ENCODE data around the gene SGIP1.

The SGIP1 gene

DNA sequence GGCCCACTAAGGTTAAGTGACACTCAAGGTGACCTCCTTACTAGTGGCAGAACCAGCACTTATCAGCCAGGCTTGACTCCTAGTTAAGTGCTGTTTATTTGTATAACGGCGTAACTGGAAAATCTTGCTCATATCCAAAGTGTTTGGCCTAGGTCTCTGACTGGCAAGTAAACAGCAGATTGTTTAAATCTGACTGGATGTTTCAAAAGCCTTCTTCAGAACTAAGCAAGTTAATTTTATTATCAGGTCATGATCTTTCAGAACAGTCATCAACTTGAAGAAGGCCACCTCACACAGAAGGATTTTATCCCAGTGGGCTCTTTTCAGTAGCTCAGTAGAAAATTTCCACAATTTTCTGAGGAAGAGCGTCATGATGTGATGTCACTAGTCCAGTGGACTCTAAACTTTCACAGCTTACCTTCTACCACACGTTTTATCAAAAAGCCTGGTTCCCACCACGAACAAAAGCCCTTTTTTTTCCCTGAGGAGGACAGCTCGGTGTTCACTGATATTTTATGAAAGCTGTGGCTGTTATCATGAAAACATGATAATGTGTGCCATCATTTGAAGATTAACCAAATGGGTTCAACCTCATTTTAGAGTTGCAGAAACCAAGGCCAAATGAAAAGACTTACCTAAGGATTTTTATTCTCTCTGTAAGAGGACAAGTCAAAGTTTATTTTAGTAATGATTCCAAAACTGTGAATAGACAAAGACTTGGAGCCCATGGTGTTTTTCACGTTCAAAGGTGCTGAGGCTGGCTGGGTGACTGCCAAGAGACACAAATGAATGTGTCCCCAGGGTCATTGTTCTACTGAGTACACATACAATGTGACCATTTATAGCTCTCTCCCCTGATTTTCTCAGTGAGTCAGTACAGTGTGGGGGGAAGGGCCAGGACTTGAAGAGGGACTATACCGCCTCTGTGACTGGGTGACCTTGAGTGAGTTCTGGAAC, 9.1 kb downstream of the SGIP1 start:
- Histone ChIP-seq H3K27me3 (ENCODE audit: control insufficient read depth, insufficient read depth, low read length) (no peaks in the 10 kb centered on the region), H3K4me1 (ENCODE audit: control insufficient read depth, insufficient read depth, low read length) (no peaks in the 10 kb centered on the region), H3K9ac (ENCODE audit: low read length) (no peak overlapping the region), H3K27ac (ENCODE audit: low read depth, low read length) (no peak overlapping the region), H3K36me3 (ENCODE audit: control insufficient read depth, insufficient read depth, low read length) (no peaks in the 10 kb centered on the region), H3K4me3 (ENCODE audit: low read length) (no peak overlapping the region)

GRCh38 chr1:66546047-66546810, 12.3 kb downstream of the SGIP1 start:
- Histone ChIP-seq H3K9ac (ENCODE audit: low read length) (no peak overlapping the region), H3K27ac (ENCODE audit: low read depth, low read length) (no peak overlapping the region), H3K36me3 (ENCODE audit: control insufficient read depth, insufficient read depth, low read length) (no peaks in the 10 kb centered on the region), H3K27me3 (ENCODE audit: control insufficient read depth, insufficient read depth, low read length) (no peaks in the 10 kb centered on the region), H3K4me3 (ENCODE audit: low read length) (no peak overlapping the region), H3K4me1 (ENCODE audit: control insufficient read depth, insufficient read depth, low read length) (no peaks in the 10 kb centered on the region)

DNA sequence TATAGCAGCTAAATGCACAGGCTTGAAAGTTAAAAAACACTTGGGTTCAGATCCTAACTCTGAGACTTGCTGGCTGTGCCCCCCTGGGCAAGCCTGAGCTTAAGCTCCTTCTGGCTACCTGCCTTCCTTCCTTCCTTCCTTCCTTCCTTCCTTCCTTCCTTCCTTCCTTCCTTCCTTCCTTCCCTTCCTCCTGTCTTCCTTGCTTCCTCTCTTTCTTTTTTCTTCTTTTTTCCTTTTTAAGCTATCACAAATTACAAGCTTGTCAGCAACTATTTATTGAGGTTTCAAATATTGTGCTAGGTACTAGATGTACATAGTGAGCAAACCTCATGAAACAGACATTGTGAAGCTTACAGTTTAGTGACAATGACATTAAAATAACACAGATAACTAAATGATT, 15.1 kb downstream of the SGIP1 start:
- Histone ChIP-seq H3K4me3 (ENCODE audit: low read length) (no peak overlapping the region), H3K36me3 (ENCODE audit: control insufficient read depth, insufficient read depth, low read length) (no peaks in the 10 kb centered on the region), H3K4me1 (ENCODE audit: control insufficient read depth, insufficient read depth, low read length) (no peaks in the 10 kb centered on the region), H3K27ac (ENCODE audit: low read depth, low read length) (no peak overlapping the region), H3K9ac (ENCODE audit: low read length) (no peak overlapping the region), H3K27me3 (ENCODE audit: control insufficient read depth, insufficient read depth, low read length) (no peaks in the 10 kb centered on the region)

GRCh38 chr1:66550243-66550642, 16.3 kb downstream of the SGIP1 start:
- Histone ChIP-seq H3K27ac (ENCODE audit: low read depth, low read length) (no peak overlapping the region), H3K36me3 (ENCODE audit: control insufficient read depth, insufficient read depth, low read length) (no peaks in the 10 kb centered on the region), H3K4me1 (ENCODE audit: control insufficient read depth, insufficient read depth, low read length) (no peaks in the 10 kb centered on the region), H3K4me3 (ENCODE audit: low read length) (no peak overlapping the region), H3K27me3 (ENCODE audit: control insufficient read depth, insufficient read depth, low read length) (no peaks in the 10 kb centered on the region), H3K9ac (ENCODE audit: low read length) (no peak overlapping the region)

GRCh38 chr1:66552287-66552686, 18.3 kb downstream of the SGIP1 start:
- Histone ChIP-seq H3K4me1 (ENCODE audit: control insufficient read depth, insufficient read depth, low read length) (no peaks in the 10 kb centered on the region), H3K4me3 (ENCODE audit: low read length) (no peak overlapping the region), H3K27me3 (ENCODE audit: control insufficient read depth, insufficient read depth, low read length) (no peaks in the 10 kb centered on the region), H3K36me3 (ENCODE audit: control insufficient read depth, insufficient read depth, low read length) (no peaks in the 10 kb centered on the region), H3K27ac (ENCODE audit: low read depth, low read length) (no peak overlapping the region), H3K9ac (ENCODE audit: low read length) (no peak overlapping the region)

DNA sequence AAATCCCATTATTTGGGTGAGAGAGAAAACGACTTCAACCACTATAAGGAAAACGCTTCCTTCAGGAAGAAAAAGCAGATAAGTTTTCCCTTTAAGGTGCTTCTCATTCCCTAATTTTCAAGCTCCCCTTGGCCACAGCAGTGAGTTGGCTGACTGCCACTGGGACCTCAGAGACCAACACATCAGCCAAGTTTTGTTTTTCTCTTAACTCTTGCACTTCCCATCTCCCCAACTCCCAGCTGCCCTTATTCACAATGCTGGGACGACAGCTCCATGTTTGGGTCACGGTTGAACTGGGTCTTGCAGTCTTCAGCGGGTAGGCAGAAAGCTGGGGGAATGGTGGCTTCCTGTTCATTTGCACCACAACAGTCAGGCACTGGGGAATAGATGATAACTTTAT, 18.9 kb downstream of the SGIP1 start:
- no peaks in the 10 kb centered on the region for H3K4me1 ChIP-seq (ENCODE audit: control insufficient read depth, insufficient read depth, low read length)
- H3K27me3 ChIP-seq (ENCODE audit: control insufficient read depth, insufficient read depth, low read length): no peaks in the 10 kb centered on the region
- H3K4me3 ChIP-seq (ENCODE audit: low read length): no peak overlapping the region
- H3K36me3 ChIP-seq (ENCODE audit: control insufficient read depth, insufficient read depth, low read length): no peaks in the 10 kb centered on the region
- no peak overlapping the region for H3K9ac ChIP-seq (ENCODE audit: low read length)
- H3K27ac ChIP-seq (ENCODE audit: low read depth, low read length): no peak overlapping the region

DNA sequence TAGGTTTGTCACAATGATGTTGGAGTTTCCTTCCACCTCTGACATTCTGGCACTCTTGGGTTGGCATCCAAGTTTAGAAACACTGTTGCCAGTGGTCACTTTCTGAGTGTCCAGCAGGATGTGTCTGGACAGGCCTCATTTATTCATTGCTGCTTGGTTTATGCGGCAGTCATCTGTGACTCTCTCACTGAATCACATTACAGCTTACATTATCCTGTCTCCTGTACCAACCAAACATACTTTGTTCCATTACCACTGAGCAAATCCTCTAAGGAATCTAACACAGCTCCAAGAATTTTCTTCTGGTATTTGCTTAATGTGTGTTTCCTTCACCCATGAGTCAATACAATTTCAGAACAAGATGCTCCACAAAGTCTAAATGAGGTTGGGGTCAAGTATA, 19.9 kb downstream of the SGIP1 start:
- Histone ChIP-seq H3K27ac (ENCODE audit: low read depth, low read length) (no peak overlapping the region), H3K9ac (ENCODE audit: low read length) (no peak overlapping the region), H3K4me1 (ENCODE audit: control insufficient read depth, insufficient read depth, low read length) (no peaks in the 10 kb centered on the region), H3K36me3 (ENCODE audit: control insufficient read depth, insufficient read depth, low read length) (no peaks in the 10 kb centered on the region), H3K27me3 (ENCODE audit: control insufficient read depth, insufficient read depth, low read length) (no peaks in the 10 kb centered on the region), H3K4me3 (ENCODE audit: low read length) (no peak overlapping the region)

- Histone ChIP-seq H3K27me3 (ENCODE audit: control insufficient read depth, insufficient read depth, low read length) (no peaks in the 10 kb centered on the region), H3K4me1 (ENCODE audit: control insufficient read depth, insufficient read depth, low read length) (no peaks in the 10 kb centered on the region), H3K27ac (ENCODE audit: low read depth, low read length) (no peak overlapping the region), H3K9ac (ENCODE audit: low read length) (no peak overlapping the region), H3K36me3 (ENCODE audit: control insufficient read depth, insufficient read depth, low read length) (no peaks in the 10 kb centered on the region), H3K4me3 (ENCODE audit: low read length) (no peak overlapping the region)
Measured at GRCh38 chr1:66556161-66556611, 22.2 kb downstream of the SGIP1 start.

DNA sequence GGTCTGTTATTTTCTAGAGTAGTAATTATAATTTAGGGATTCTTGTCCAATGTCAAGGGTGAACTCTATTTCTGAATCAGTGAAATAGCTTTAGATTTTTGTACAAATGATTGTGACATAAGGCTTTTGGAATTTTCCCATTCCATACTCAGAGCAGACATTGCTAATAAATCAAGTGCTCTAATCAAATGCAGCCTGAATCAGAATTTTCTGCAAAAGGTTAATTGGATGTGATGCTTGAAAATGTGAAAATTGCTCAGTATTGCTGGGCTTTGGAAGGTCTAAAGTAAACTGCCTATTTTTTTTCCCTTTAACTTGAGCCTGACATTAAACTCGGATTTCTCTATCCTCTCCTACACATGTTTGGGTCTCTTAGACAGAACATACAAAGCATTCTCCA, 23.2 kb downstream of the SGIP1 start:
- Histone ChIP-seq H3K27ac (ENCODE audit: low read depth, low read length) (no peak overlapping the region), H3K4me1 (ENCODE audit: control insufficient read depth, insufficient read depth, low read length) (no peaks in the 10 kb centered on the region), H3K27me3 (ENCODE audit: control insufficient read depth, insufficient read depth, low read length) (no peaks in the 10 kb centered on the region), H3K4me3 (ENCODE audit: low read length) (no peak overlapping the region), H3K36me3 (ENCODE audit: control insufficient read depth, insufficient read depth, low read length) (no peaks in the 10 kb centered on the region), H3K9ac (ENCODE audit: low read length) (no peak overlapping the region)

- no peak overlapping the region for H3K9ac ChIP-seq (ENCODE audit: low read length)
- H3K27ac ChIP-seq (ENCODE audit: low read depth, low read length): no peak overlapping the region
- H3K36me3 ChIP-seq (ENCODE audit: control insufficient read depth, insufficient read depth, low read length): no peaks in the 10 kb centered on the region
- no peaks in the 10 kb centered on the region for H3K27me3 ChIP-seq (ENCODE audit: control insufficient read depth, insufficient read depth, low read length)
- H3K4me3 ChIP-seq (ENCODE audit: low read length): no peak overlapping the region
- H3K4me1 ChIP-seq (ENCODE audit: control insufficient read depth, insufficient read depth, low read length): peaks cover 3% of the 10 kb centered on the region
Measured at GRCh38 chr1:66559517-66559916, 25.6 kb downstream of the SGIP1 start.

DNA sequence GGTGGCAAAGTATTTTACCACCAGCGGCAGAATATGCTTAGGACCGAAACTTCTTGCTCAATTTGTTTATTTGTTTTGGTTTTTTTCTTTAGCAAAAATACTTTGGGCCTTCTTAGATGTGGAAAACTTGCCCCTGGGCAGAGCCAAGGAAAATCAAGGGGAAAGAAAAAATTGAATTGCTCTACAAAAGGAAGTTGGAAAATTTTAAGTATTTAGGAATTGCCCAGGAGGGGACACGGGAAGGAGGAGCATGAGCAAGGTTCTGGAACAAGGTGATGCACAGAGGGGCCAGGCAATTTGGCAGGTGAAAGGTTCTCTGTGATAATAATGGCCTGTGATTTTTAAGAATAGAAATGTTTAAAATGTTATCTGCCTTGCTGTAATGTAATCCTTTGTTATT, 28.6 kb downstream of the SGIP1 start:
- Histone ChIP-seq H3K4me1 (ENCODE audit: control insufficient read depth, insufficient read depth, low read length) (peaks cover 3% of the 10 kb centered on the region), H3K27ac (ENCODE audit: low read depth, low read length) (peak overlapping the region; percentile 49), H3K4me3 (ENCODE audit: low read length) (no peak overlapping the region), H3K9ac (ENCODE audit: low read length) (no peak overlapping the region), H3K36me3 (ENCODE audit: control insufficient read depth, insufficient read depth, low read length) (no peaks in the 10 kb centered on the region), H3K27me3 (ENCODE audit: control insufficient read depth, insufficient read depth, low read length) (no peaks in the 10 kb centered on the region)

- Histone ChIP-seq H3K4me1 (ENCODE audit: control insufficient read depth, insufficient read depth, low read length) (peaks cover 3% of the 10 kb centered on the region), H3K27me3 (ENCODE audit: control insufficient read depth, insufficient read depth, low read length) (no peaks in the 10 kb centered on the region), H3K9ac (ENCODE audit: low read length) (no peak overlapping the region), H3K27ac (ENCODE audit: low read depth, low read length) (peak overlapping the region; percentile 49), H3K4me3 (ENCODE audit: low read length) (no peak overlapping the region), H3K36me3 (ENCODE audit: control insufficient read depth, insufficient read depth, low read length) (no peaks in the 10 kb centered on the region)
Measured at GRCh38 chr1:66563094-66563800, 29.3 kb downstream of the SGIP1 start.
